GM23338 (cell line): Measurements from ENCODE around the gene FMN2. TPM values are rescaled to one million over a fixed set of nuclear protein-coding genes. Genes with fewer than 3 reads are reported as not detected.

Experiments
- ATAC-seq: fragments of 200-7000 bp; cut with Tn5 transposase; 3 replicates; pipeline ENCODE4 v1.9.1; 2020
- DNase-seq: peaks from one replicate; pipeline ENCODE4 v3.0.0-alpha.2; 2015; ENCODE audit warnings: low spot score
- H2AFZ ChIP-seq: fragments of 200-600 bp; sonication (generic); 2 replicates; pipeline ENCODE4 v1.8.0; 2016; ENCODE audit warnings: antibody characterized with exemption, mild to moderate bottlenecking, moderate library complexity
- H3F3A ChIP-seq: fragments of 200-600 bp; sonication (generic); replicated peaks from 2 replicates; pipeline ENCODE4 v1.8.0; 2017; ENCODE audit warnings: antibody characterized with exemption, mixed run types, low read depth
- H3K27ac ChIP-seq: fragments of 200-600 bp; sonication (generic); 2 replicates; pipeline ENCODE4 v1.6.1; 2016; ENCODE audit warnings: low read depth
- H3K27me3 ChIP-seq: fragments of 200-600 bp; sonication (generic); 2 replicates; pipeline ENCODE4 v1.8.0; 2016; ENCODE audit warnings: mild to moderate bottlenecking, mixed run types, moderate library complexity; ENCODE audit not compliant: insufficient read depth
- H3K36me3 ChIP-seq: fragments of 200-600 bp; sonication (generic); 2 replicates; pipeline ENCODE4 v1.8.0; 2016; ENCODE audit warnings: mild to moderate bottlenecking; ENCODE audit not compliant: insufficient read depth
- H3K4me1 ChIP-seq: fragments of 200-600 bp; sonication (generic); 2 replicates; pipeline ENCODE4 v1.8.0; 2016; ENCODE audit warnings: mild to moderate bottlenecking, moderate library complexity; ENCODE audit not compliant: insufficient read depth
- H3K4me2 ChIP-seq: fragments of 200-600 bp; sonication (generic); 2 replicates; pipeline ENCODE4 v1.7.1; 2017; ENCODE audit warnings: mixed run types
- H3K4me3 ChIP-seq: fragments of 200-600 bp; sonication (generic); 2 replicates; pipeline ENCODE4 v1.6.1; 2016; ENCODE audit warnings: mixed run types
- H3K79me2 ChIP-seq: fragments of 200-600 bp; sonication (generic); replicated peaks from 2 replicates; pipeline ENCODE4 v1.8.0; 2017; ENCODE audit warnings: mild to moderate bottlenecking; ENCODE audit not compliant: insufficient read depth
- H3K9me2 ChIP-seq: fragments of 200-600 bp; sonication (generic); 2 replicates; pipeline ENCODE4 v1.8.0; 2017; ENCODE audit not compliant: insufficient read depth
- H4K20me1 ChIP-seq: fragments of 200-600 bp; sonication (generic); replicated peaks from 2 replicates; pipeline ENCODE4 v1.8.0; 2017; ENCODE audit warnings: mild to moderate bottlenecking; ENCODE audit not compliant: insufficient read depth
- H3K27ac Mint-ChIP-seq: 2 replicates; pipeline ENCODE4 v1.8.0; 2020; ENCODE audit warnings: inconsistent platforms, mild to moderate bottlenecking, moderate library complexity, mixed read lengths
- H3K27me3 Mint-ChIP-seq: 3 replicates; pipeline ENCODE4 v1.8.0; 2022; ENCODE audit warnings: low read depth, mild to moderate bottlenecking, moderate library complexity, mixed read lengths, inconsistent platforms; ENCODE audit not compliant: insufficient read depth, poor library complexity
- H3K36me3 Mint-ChIP-seq: 3 replicates; pipeline ENCODE4 v1.8.0; 2021; ENCODE audit warnings: low read depth, mild to moderate bottlenecking, inconsistent platforms, moderate library complexity, mixed read lengths
- H3K4me1 Mint-ChIP-seq: 3 replicates; pipeline ENCODE4 v1.8.0; 2020; ENCODE audit warnings: mild to moderate bottlenecking, inconsistent platforms, mixed read lengths
- H3K4me3 Mint-ChIP-seq: 3 replicates; pipeline ENCODE4 v1.8.0; 2021; ENCODE audit warnings: moderate library complexity, mild to moderate bottlenecking, inconsistent platforms, mixed read lengths
- H3K9me3 Mint-ChIP-seq: 3 replicates; pipeline ENCODE4 v1.8.0; 2020; ENCODE audit warnings: moderate library complexity, mild to moderate bottlenecking, inconsistent platforms, mixed read lengths
- CREB1 ChIP-seq: fragments of 250-450 bp; sonication (Bioruptor Pico); IDR thresholded peaks from 2 replicates; pipeline ENCODE4 v1.5.0; 2020; ENCODE audit warnings: low read depth, mild to moderate bottlenecking, moderate library complexity
- CTCF ChIP-seq, 2 experiments: fragments of 200-600 bp in 1 of 2; sonication (generic) in 1 of 2; conservative IDR thresholded peaks; 2 replicates each; pipeline versions ENCODE4 v1.5.1 to v1.6.1; 2016 to 2017; ENCODE audit warnings: antibody characterized with exemption in 2 of 2, low read depth in 2 of 2, mild to moderate bottlenecking in 2 of 2, moderate library complexity in 1 of 2
- EZH2 ChIP-seq: fragments of 200-600 bp; sonication (generic); IDR thresholded peaks from one replicate; pipeline ENCODE4 v1.8.0; 2017; ENCODE audit warnings: antibody characterized with exemption, mild to moderate bottlenecking, low read depth; ENCODE audit not compliant: unreplicated experiment
- EZH2phosphoT487 ChIP-seq: fragments of 200-600 bp; sonication (generic); IDR thresholded peaks from one replicate; pipeline ENCODE4 v1.8.1; 2018; ENCODE audit warnings: antibody characterized with exemption; ENCODE audit not compliant: unreplicated experiment
- REST ChIP-seq: IDR thresholded peaks from one replicate; pipeline ENCODE4 v1.6.1; 2018; ENCODE audit warnings: antibody characterized with exemption; ENCODE audit not compliant: unreplicated experiment
- ZNF114 ChIP-seq: fragments of 250-450 bp; sonication (Bioruptor Pico); IDR thresholded peaks from 2 replicates; pipeline ENCODE4 v1.5.0; 2020; ENCODE audit warnings: mild to moderate bottlenecking, moderate library complexity
- ZNF462 ChIP-seq: fragments of 250-450 bp; sonication (Bioruptor Pico); IDR thresholded peaks from 2 replicates; pipeline ENCODE4 v1.5.0; 2020; ENCODE audit warnings: mild to moderate bottlenecking, moderate library complexity
- polyA plus RNA-seq: library from polyadenylated mRNA; unstranded; fragments of >200 nt; fragmentation: Nextera tagmentation; extraction: Ambion mirVana; gene quantifications from 2 replicates; pipeline ENCODE4 v1.2.1, GENCODE V29; 2016
- total RNA-seq: library from RNA; depleted of rRNA; stranded (reverse); fragments of >200 nt; shearing (Covaris generic); gene quantifications from 2 replicates; pipeline ENCODE4 v1.2.3, GENCODE V29; 2014

FMN2 gene
- total and polyA plus RNA-seq, 2 experiments from 2014 or later = 1.5 to 2.5 TPM

GRCh38 chr1:240366636-240367035, 275.0 kb downstream of the FMN2 start:
- H3K36me3 Mint-ChIP-seq = no peaks in the 10 kb centered on the region
- DNase-seq (no peak), ATAC-seq (no peak)
- no peak overlapping the region for H3K27ac Mint-ChIP-seq
- Histone ChIP-seq H2AFZ (no peak overlapping the region), H3K4me3 (no peak overlapping the region), H3K4me1 (no peaks in the 10 kb centered on the region), H3K9me2 (no peaks in the 10 kb centered on the region), H3K27ac (no peak overlapping the region), H3K36me3 (no peaks in the 10 kb centered on the region), H3K79me2 (no peaks in the 10 kb centered on the region), H4K20me1 (no peaks in the 10 kb centered on the region), H3K27me3 (no peaks in the 10 kb centered on the region), H3F3A (no peaks in the 10 kb centered on the region), H3K4me2 (no peak overlapping the region)
- no peak for TF ChIP-seq REST
- no peak for TF ChIP-seq CTCF (conservative IDR thresholded peaks at IDR 0.05; ENCODE audit: low read depth in 2 of 2)
- no peak for TF ChIP-seq ZNF114 (CRISPR knock-in tag)
- TF ChIP-seq EZH2phosphoT487 = no peak
- no peaks in the 10 kb centered on the region for H3K4me1 Mint-ChIP-seq
- no peaks in the 10 kb centered on the region for H3K27me3 Mint-ChIP-seq
- no peak overlapping the region for H3K4me3 Mint-ChIP-seq
- no peaks in the 10 kb centered on the region; the same call in 2 of the 3 replicates for H3K9me3 Mint-ChIP-seq

- Histone ChIP-seq H3K36me3 (peaks cover 6% of the 10 kb centered on the region; the same call in 1 of the 2 replicates), H3K27me3 (no peaks in the 10 kb centered on the region), H3K4me2 (no peak overlapping the region), H3K27ac (no peak overlapping the region), H3K4me3 (no peak overlapping the region), H3K4me1 (no peaks in the 10 kb centered on the region), H3K9me2 (no peaks in the 10 kb centered on the region), H2AFZ (no peak overlapping the region), H3F3A (no peaks in the 10 kb centered on the region), H4K20me1 (no peaks in the 10 kb centered on the region), H3K79me2 (no peaks in the 10 kb centered on the region)
- DNase-seq (no peak), ATAC-seq (no peak)
- peaks cover 22% of the 10 kb centered on the region for H3K9me3 Mint-ChIP-seq
- H3K27ac Mint-ChIP-seq = no peak overlapping the region
- no peak overlapping the region for H3K4me3 Mint-ChIP-seq
- H3K4me1 Mint-ChIP-seq = 0 out of 3 replicates have a peak, but pooled peaks cover 2% of the 10 kb centered on the region
- no peaks in the 10 kb centered on the region for H3K27me3 Mint-ChIP-seq
- H3K36me3 Mint-ChIP-seq = peaks cover 19% of the 10 kb centered on the region
- TF ChIP-seq EZH2phosphoT487 = no peak
- TF ChIP-seq CREB1 (CRISPR knock-in tag) = no peak
- TF ChIP-seq ZNF462 (CRISPR knock-in tag) = no peak
- TF ChIP-seq EZH2 = no peak
Measured at GRCh38 chr1:240385551-240385950, 293.9 kb downstream of the FMN2 start.
